GM13976 (cell line): ENCODE results near the gene SESN3.

Source experiments
- DNase-seq: peaks from one replicate; pipeline ENCODE4 v3.0.0; 2012; ENCODE audit warnings: low spot score
- in situ Hi-C: fragments of 300-500 bp; cut with MboI; formaldehyde crosslinking; loops from one replicate; pipeline ENCODE4 v1.12.0; 2022; ENCODE audit warnings: low sequenced_read_pairs, mixed read lengths, inconsistent platforms; ENCODE audit not compliant: unreplicated experiment
- TF ChIP-seq, protein P1 (sequence below): IDR thresholded peaks from 2 replicates; pipeline ENCODE4 v1.5.1; 2012; ENCODE audit warnings: borderline replicate concordance, mild to moderate bottlenecking; ENCODE audit not compliant: insufficient read depth; ENCODE audit errors: extremely low read depth, missing control alignments, control extremely low read depth

Gene SESN3

DNA sequence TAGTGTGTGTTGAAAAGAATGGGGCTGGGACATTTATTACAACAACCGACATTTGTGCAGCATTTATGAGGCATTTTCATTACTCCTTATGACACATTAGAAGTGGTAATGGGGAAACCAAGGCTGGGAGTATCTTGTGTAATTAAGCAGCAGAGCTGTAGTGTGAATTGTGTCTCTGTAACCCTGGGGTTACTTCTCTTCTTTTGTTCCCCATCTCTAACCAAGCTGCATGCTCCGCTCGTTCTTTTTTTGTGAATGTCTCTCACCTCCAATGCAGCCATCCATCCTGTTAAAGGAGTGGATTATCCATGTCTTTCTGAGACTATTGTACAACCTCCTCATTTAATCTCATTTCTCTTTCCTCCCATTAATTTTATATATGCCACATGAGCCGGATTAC lies 75.6 kb downstream of the SESN3 start:
- TF ChIP-seq, protein P1, sequence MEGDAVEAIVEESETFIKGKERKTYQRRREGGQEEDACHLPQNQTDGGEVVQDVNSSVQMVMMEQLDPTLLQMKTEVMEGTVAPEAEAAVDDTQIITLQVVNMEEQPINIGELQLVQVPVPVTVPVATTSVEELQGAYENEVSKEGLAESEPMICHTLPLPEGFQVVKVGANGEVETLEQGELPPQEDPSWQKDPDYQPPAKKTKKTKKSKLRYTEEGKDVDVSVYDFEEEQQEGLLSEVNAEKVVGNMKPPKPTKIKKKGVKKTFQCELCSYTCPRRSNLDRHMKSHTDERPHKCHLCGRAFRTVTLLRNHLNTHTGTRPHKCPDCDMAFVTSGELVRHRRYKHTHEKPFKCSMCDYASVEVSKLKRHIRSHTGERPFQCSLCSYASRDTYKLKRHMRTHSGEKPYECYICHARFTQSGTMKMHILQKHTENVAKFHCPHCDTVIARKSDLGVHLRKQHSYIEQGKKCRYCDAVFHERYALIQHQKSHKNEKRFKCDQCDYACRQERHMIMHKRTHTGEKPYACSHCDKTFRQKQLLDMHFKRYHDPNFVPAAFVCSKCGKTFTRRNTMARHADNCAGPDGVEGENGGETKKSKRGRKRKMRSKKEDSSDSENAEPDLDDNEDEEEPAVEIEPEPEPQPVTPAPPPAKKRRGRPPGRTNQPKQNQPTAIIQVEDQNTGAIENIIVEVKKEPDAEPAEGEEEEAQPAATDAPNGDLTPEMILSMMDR = no peak
- in situ Hi-C loops = loop anchor here (10.0 to 25.0 kb wide), 2 partner anchors 549 to 1282 kb away; no protein-coding TSS in a partner anchor
- DNase-seq = no peak

DNA sequence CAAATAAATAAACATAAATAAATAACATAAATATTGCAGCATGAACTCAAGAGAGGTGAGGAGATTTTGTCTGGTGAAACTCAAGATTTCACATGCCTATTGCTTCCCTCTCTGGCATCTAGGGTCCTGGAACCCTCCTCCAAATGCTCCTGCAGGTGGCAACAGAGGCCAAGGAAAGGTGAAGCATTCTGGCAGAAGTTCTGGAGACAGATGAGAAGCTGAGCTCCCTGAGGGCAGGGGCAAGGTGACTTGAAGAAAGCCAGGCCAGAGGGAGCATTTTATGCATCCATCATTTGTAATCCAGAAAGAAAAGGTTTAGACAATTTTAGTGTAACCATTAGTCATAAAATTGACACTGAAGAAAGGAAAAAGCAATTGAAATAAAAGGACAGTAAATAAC lies 76.5 kb downstream of the SESN3 start:
- in situ Hi-C loops = loop anchor here (5.0 to 25.0 kb wide), 3 partner anchors 550 to 1283 kb away; no protein-coding TSS in a partner anchor
- TF ChIP-seq, protein P1 = peak; percentile 55
- peak; percentile 69 for DNase-seq

DNA sequence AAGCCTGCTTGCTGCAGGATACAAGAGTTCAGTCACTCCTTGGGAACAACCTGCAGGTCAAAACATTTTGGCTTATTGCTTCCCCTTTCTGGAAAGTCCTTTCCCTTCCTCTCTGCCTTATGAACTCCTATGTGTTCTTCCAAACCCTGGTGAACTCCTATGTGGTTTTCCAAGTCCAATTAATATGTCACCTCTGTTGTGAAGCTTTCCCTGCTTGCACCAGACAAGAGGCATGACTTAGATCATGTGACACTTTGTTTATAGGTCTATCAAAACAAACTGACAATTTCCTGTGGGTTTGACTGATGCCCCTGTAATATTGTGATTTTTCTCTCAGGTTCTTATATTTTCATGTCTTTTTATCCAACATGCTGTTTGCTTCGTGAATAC lies 77.2 kb downstream of the SESN3 start:
- no peak for DNase-seq
- in situ Hi-C loops = loop anchor here (5.0 to 25.0 kb wide), 3 partner anchors 551 to 1283 kb away; no protein-coding TSS in a partner anchor
- TF ChIP-seq, protein P1 = no peak

DNA sequence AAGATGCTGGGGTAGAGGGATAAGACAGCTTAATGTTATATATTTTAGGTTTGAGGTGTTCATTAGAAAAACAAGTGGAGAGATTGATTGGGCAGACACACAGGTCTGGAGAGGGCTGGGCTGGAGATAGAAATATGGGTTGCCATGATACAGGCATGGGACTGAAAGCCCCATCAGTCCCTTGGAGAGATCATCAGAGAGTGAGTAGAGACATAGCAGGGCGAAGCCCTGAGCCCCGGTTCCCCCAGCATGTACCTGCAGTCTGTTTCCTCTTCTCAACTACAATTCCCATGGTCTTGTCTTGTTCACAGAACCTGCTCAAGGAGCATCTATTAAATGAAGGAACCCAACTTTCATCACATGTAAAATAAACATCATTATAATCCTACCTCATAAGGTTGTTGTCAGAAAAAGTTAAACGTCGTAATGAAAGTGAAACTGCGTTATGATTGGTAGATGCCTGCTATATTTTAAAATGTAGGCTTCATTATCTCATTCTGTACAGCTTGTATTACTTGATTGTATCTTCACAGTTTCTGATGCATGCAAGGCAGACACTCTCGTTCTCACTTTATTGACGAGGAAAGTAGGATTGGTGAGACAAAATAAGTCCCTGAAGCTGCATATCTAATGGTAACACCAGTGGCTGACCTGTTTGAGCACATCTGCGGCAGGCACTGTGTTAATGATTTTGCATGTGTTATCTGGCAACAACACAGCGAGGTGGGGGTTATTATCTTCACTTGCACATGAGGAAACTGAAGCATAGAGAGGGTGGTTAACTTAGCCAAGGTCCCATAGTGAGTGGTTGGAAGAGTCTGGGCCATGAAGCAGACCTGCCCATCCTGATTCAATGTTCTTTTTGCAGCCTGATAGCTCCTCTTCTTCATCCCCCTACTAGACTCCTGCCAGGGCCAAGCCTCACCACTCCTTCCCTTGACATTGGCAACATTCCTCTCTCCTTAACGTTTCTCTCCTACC lies 77.8 kb downstream of the SESN3 start:
- in situ Hi-C loops = loop anchor here (5.0 to 25.0 kb wide), 3 partner anchors 552 to 1284 kb away; no protein-coding TSS in a partner anchor
- TF ChIP-seq, protein P1 = no peak
- DNase-seq = peak; percentile 32

DNA sequence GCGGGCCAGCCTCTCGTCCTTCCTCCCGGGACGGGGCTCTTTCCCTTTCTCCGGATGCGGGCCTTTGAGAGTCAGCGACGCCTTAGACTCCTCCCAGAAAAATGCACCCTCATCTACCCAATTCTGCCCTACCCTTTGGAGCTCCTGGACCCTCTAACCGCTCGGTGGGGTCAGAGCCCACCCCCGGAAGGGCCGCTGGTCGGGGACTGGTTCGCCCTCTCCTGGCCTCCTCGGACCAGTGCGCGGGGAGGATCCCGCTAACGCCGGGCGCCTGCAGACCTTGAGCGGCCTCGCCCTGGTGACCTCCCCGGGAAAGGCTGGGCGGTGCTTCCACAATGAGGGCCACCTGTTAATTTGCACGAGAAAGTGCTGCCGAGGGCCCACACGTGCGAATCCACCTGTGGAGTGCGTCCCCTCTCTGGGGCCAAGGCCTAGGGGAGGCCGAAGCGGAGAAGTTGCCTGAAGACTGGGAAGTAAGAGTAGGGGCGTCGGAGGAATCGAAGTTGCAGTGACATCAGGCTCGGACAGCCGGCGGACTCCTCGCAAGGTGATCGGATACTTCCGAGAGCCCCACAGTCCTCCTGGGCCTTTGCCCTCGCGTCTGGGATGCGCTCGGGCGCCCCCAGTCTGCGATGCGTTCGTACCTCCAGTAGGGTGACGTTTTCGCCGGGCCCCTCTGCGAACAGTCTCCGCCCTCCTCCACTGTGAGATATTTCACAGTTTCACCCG lies 79.9 kb downstream of the SESN3 start:
- DNase-seq = peak; percentile 93
- in situ Hi-C loops = loop anchor here (5.0 to 25.0 kb wide), 3 partner anchors 554 to 1286 kb away; no protein-coding TSS in a partner anchor
- TF ChIP-seq, protein P1 = peak; percentile 61
